Body of pancreas (tissue), 4 donors: ENCODE results near the gene EHBP1.

ENCODE experiments used
- POLR2A ChIP-seq, 3 donors: fragments of 450-650 bp; IDR thresholded peaks; one replicate each; pipeline ENCODE4 v1.6.1; 2016; ENCODE audit warnings: antibody characterized with exemption in 3 of 3, mild to moderate bottlenecking in 2 of 3
- TF ChIP-seq, protein P1 (sequence below), 7 experiments: fragments of 450-650 bp in 4 of 7; fragments of 200-600 bp in 3 of 7; sonication (generic) in 3 of 7; IDR thresholded peaks; one replicate each; pipeline ENCODE4 v1.5.1; 2016 to 2019; ENCODE audit warnings: antibody characterized with exemption in 7 of 7

- no peak for TF ChIP-seq POLR2A (IDR thresholded peaks at IDR 0.05)
- TF ChIP-seq, protein P1, sequence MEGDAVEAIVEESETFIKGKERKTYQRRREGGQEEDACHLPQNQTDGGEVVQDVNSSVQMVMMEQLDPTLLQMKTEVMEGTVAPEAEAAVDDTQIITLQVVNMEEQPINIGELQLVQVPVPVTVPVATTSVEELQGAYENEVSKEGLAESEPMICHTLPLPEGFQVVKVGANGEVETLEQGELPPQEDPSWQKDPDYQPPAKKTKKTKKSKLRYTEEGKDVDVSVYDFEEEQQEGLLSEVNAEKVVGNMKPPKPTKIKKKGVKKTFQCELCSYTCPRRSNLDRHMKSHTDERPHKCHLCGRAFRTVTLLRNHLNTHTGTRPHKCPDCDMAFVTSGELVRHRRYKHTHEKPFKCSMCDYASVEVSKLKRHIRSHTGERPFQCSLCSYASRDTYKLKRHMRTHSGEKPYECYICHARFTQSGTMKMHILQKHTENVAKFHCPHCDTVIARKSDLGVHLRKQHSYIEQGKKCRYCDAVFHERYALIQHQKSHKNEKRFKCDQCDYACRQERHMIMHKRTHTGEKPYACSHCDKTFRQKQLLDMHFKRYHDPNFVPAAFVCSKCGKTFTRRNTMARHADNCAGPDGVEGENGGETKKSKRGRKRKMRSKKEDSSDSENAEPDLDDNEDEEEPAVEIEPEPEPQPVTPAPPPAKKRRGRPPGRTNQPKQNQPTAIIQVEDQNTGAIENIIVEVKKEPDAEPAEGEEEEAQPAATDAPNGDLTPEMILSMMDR (IDR thresholded peaks at IDR 0.05), result no peak
Measured at GRCh38 chr2:63034526-63034925, 329.0 kb downstream of the EHBP1 start.
